AG09309 (cell line): Measurements from ENCODE around the gene DDX27.

Source experiments
- DNase-seq: peaks from one replicate; pipeline ENCODE4 v3.0.0-alpha.2; 2010; ENCODE audit warnings: low read depth
- H3K4me3 ChIP-seq: 2 replicates; pipeline ENCODE4 v1.5.1; 2011; ENCODE audit warnings: mild to moderate bottlenecking, low read depth, low read length, moderate library complexity; ENCODE audit not compliant: control insufficient read depth
- CTCF ChIP-seq: IDR thresholded peaks from 2 replicates; pipeline ENCODE4 v1.5.1; 2011; ENCODE audit warnings: mild to moderate bottlenecking, low read depth, low read length, inconsistent platforms; ENCODE audit not compliant: insufficient read depth, control insufficient read depth; ENCODE audit errors: missing control alignments

Gene DDX27

GRCh38 chr20:49279677-49280462, 60.7 kb downstream of the DDX27 start:
- TF ChIP-seq CTCF: no peak
- H3K4me3 ChIP-seq: peak overlapping the region; percentile 91
- DNase-seq: no peak

- TF ChIP-seq CTCF: no peak
- H3K4me3 ChIP-seq: peak overlapping the region; percentile 91
- no peak for DNase-seq
Observed at GRCh38 chr20:49280463-49281058, 61.3 kb downstream of the DDX27 start.

GRCh38 chr20:49281059-49281912, 62.1 kb downstream of the DDX27 start:
- no peak for DNase-seq
- TF ChIP-seq CTCF: no peak
- peak overlapping the region; percentile 91; the same call in 1 of the 2 replicates for H3K4me3 ChIP-seq

- no peak for DNase-seq
- H3K4me3 ChIP-seq: no peak overlapping the region
- no peak for TF ChIP-seq CTCF
Observed at GRCh38 chr20:49281913-49282467, 62.8 kb downstream of the DDX27 start.

GRCh38 chr20:49282584-49283171, 63.5 kb downstream of the DDX27 start:
- no peak for TF ChIP-seq CTCF
- H3K4me3 ChIP-seq: no peak overlapping the region
- DNase-seq: no peak

- no peak overlapping the region for H3K4me3 ChIP-seq
- DNase-seq: no peak
- TF ChIP-seq CTCF: no peak
Observed at GRCh38 chr20:49283176-49283702, 64.0 kb downstream of the DDX27 start.
